HCT116 (cell line): ENCODE measurements around the gene CALCB.

Experiments
- CTCF ChIP-seq, 3 experiments: fragments of 200-600 bp in 1 of 3; sonication (generic) in 1 of 3; IDR thresholded peaks in 2 of 3; conservative IDR thresholded peaks in 1 of 3; 2 replicates each; pipeline ENCODE4 v1.5.1; 2012 to 2017; ENCODE audit warnings: low read depth in 2 of 3, low read length in 2 of 3, antibody characterized with exemption in 1 of 3, borderline replicate concordance in 1 of 3, control low read depth in 1 of 3, mild to moderate bottlenecking in 1 of 3, mixed read lengths in 1 of 3, mixed run types in 1 of 3, moderate library complexity in 1 of 3; ENCODE audit not compliant: insufficient read depth in 1 of 3
- EZH2phosphoT487 ChIP-seq: fragments of 200-600 bp; IDR thresholded peaks from 2 replicates; pipeline ENCODE4 v1.6.1; 2018; ENCODE audit warnings: antibody characterized with exemption, borderline replicate concordance
- MAX ChIP-seq: IDR thresholded peaks from 2 replicates; pipeline ENCODE4 v1.6.1; 2012
- POLR2AphosphoS5 ChIP-seq: IDR thresholded peaks from 2 replicates; pipeline ENCODE4 v1.6.1; 2011; ENCODE audit warnings: mild to moderate bottlenecking, low read depth, low read length, moderate library complexity

- no peak for TF ChIP-seq EZH2phosphoT487
- no peak for TF ChIP-seq CTCF (IDR thresholded peaks at IDR 0.05 in 2 of 3, conservative IDR thresholded peaks at IDR 0.05 in 1 of 3; ENCODE audit: borderline replicate concordance in 1 of 3, insufficient read depth in 1 of 3, low read depth in 2 of 3, low read length in 2 of 3)
- no peak for TF ChIP-seq POLR2AphosphoS5
- TF ChIP-seq MAX, result no peak
These were observed 41.4 kb downstream of the CALCB start, which contains the start of gene INSC for GRCh38 chr11:15114501-15115475.
